HEK293 (cell line): ENCODE results near the gene WDR64.

Experiments
- CTCF ChIP-seq: fragments of 450-650 bp; formaldehyde crosslinking; IDR thresholded peaks from 2 replicates; pipeline ENCODE4 v1.5.1; 2016; ENCODE audit warnings: missing biosample characterization, missing genetic modification characterization
- ELK4 ChIP-seq: IDR thresholded peaks from 2 replicates; pipeline ENCODE4 v1.6.1; 2011; ENCODE audit warnings: mild to moderate bottlenecking, low read depth, low read length, borderline replicate concordance
- HIC1 ChIP-seq: fragments of 450-650 bp; formaldehyde crosslinking; IDR thresholded peaks from 2 replicates; pipeline ENCODE4 v1.5.1; 2016; ENCODE audit warnings: missing biosample characterization, missing genetic modification characterization
- HOXD13 ChIP-seq: sonication (generic); formaldehyde crosslinking; IDR thresholded peaks from 2 replicates; pipeline ENCODE4 v1.8.0; 2022; ENCODE audit warnings: missing genetic modification reagents, borderline replicate concordance
- IKZF3 ChIP-seq: fragments of 450-650 bp; IDR thresholded peaks from 2 replicates; pipeline ENCODE4 v1.5.0; 2018; ENCODE audit warnings: missing biosample characterization, mild to moderate bottlenecking, missing genetic modification characterization, moderate library complexity
- KLF1 ChIP-seq: fragments of 450-650 bp; formaldehyde crosslinking; IDR thresholded peaks from 2 replicates; pipeline ENCODE4 v1.5.1; 2016; ENCODE audit warnings: missing biosample characterization, missing genetic modification characterization
- ZBTB26 ChIP-seq: fragments of 450-650 bp; formaldehyde crosslinking; optimal IDR thresholded peaks from 2 replicates; pipeline ENCODE3; 2016; ENCODE audit warnings: missing biosample characterization, mild to moderate bottlenecking, missing genetic modification characterization
- ZFP37 ChIP-seq: fragments of 450-650 bp; formaldehyde crosslinking; IDR thresholded peaks from 2 replicates; pipeline ENCODE4 v1.5.1; 2016; ENCODE audit warnings: missing biosample characterization, missing genetic modification characterization
- ZNF501 ChIP-seq: fragments of 450-650 bp; formaldehyde crosslinking; IDR thresholded peaks from 2 replicates; pipeline ENCODE4 v1.5.1; 2016; ENCODE audit warnings: missing biosample characterization, missing genetic modification characterization
- ZNF621 ChIP-seq: fragments of 450-650 bp; formaldehyde crosslinking; IDR thresholded peaks from 2 replicates; pipeline ENCODE4 v1.5.1; 2017; ENCODE audit warnings: missing biosample characterization, missing genetic modification characterization

GRCh38 chr1:241844593-241844992 is 192.5 kb downstream of the WDR64 start:
- no peak for TF ChIP-seq CTCF (tag by site-specific recombination)
- no peak for TF ChIP-seq ZFP37
- TF ChIP-seq ZNF501 (tag by site-specific recombination): no peak
- TF ChIP-seq ZNF621 (tag by site-specific recombination): no peak
- TF ChIP-seq ZBTB26 (tag by site-specific recombination): no peak
- no peak for TF ChIP-seq HOXD13
- TF ChIP-seq HIC1 (tag by site-specific recombination): no peak
- no peak for TF ChIP-seq IKZF3
- TF ChIP-seq ELK4: no peak
- no peak for TF ChIP-seq KLF1 (tag by site-specific recombination)
